SU-DHL-6 (cell line): Measurements from ENCODE around the gene MRPL38.
"Not testable (repeated sequence)": the region's sequence is repeated elsewhere in the genome, so short reads cannot be mapped to it uniquely, and the experiment has no call there.

ENCODE experiments used
- H2AFZ ChIP-seq: fragments of 200-600 bp; sonication (generic); 2 replicates; pipeline ENCODE4 v1.6.1; 2014; ENCODE audit warnings: low read depth, mild to moderate bottlenecking, moderate library complexity, mixed read lengths, antibody characterized with exemption, low read length; ENCODE audit not compliant: severe bottlenecking
- H3F3A ChIP-seq: fragments of 200-600 bp; shearing (Covaris generic); 2 replicates; pipeline ENCODE4 v1.6.0; 2016; ENCODE audit warnings: antibody characterized with exemption, mild to moderate bottlenecking; ENCODE audit not compliant: insufficient read depth
- H3K27ac ChIP-seq: fragments of 200-600 bp; sonication (generic); 2 replicates; pipeline ENCODE4 v1.5.1; 2016; ENCODE audit warnings: low read depth, mild to moderate bottlenecking, low read length, moderate library complexity, mixed read lengths
- H3K27me3 ChIP-seq: fragments of 200-600 bp; sonication (generic), shearing (Covaris generic); 2 replicates; pipeline ENCODE4 v1.6.0; 2014; ENCODE audit warnings: mild to moderate bottlenecking, low read length
- H3K36me3 ChIP-seq: fragments of 200-600 bp; sonication (generic); 2 replicates; pipeline ENCODE4 v1.6.1; 2014; ENCODE audit warnings: mild to moderate bottlenecking, low read length, mixed read lengths
- H3K4me2 ChIP-seq: fragments of 300-600, 200-600 bp; shearing (Covaris generic), sonication (generic); 2 replicates; pipeline ENCODE4 v1.6.0; 2014; ENCODE audit warnings: low read length, low read depth, mild to moderate bottlenecking; ENCODE audit not compliant: poor library complexity, severe bottlenecking
- H3K4me3 ChIP-seq: fragments of 200-600 bp; sonication (generic); 2 replicates; pipeline ENCODE4 v1.5.1; 2014; ENCODE audit warnings: antibody characterized with exemption, low read length, mild to moderate bottlenecking, mixed read lengths; ENCODE audit not compliant: insufficient read depth, poor library complexity, severe bottlenecking
- H3K79me2 ChIP-seq: fragments of 200-600 bp; sonication (generic); 2 replicates; pipeline ENCODE4 v1.6.1; 2014; ENCODE audit warnings: mild to moderate bottlenecking, low read length, moderate library complexity; ENCODE audit not compliant: insufficient read depth
- H3K9ac ChIP-seq: fragments of 200-600 bp; sonication (generic); 2 replicates; pipeline ENCODE4 v1.7.0; 2014; ENCODE audit warnings: mild to moderate bottlenecking, low read length
- H3K9me2 ChIP-seq: fragments of 200-600 bp; sonication (generic); replicated peaks from 2 replicates; pipeline ENCODE4 v1.6.1; 2014; ENCODE audit warnings: low read length; ENCODE audit not compliant: insufficient read depth
- H3K9me3 ChIP-seq: fragments of 200-600 bp; sonication (generic); 2 replicates; pipeline ENCODE4 v1.6.1; 2014; ENCODE audit warnings: low read length, mixed read lengths; ENCODE audit not compliant: insufficient read depth
- H4K20me1 ChIP-seq: fragments of 200-600 bp; sonication (generic); 2 replicates; pipeline ENCODE4 v1.6.1; 2014; ENCODE audit warnings: low read depth, mild to moderate bottlenecking, antibody characterized with exemption, low read length, moderate library complexity, mixed read lengths
- EZH2phosphoT487 ChIP-seq: fragments of 200-600 bp; sonication (generic), shearing (Covaris generic); conservative IDR thresholded peaks from 2 replicates; pipeline ENCODE4 v1.6.1; 2018; ENCODE audit warnings: mild to moderate bottlenecking, antibody characterized with exemption, low read length, moderate library complexity, mixed read lengths
- TF ChIP-seq, protein P1 (sequence below): fragments of 200-600 bp; sonication (generic); IDR thresholded peaks from one replicate; pipeline ENCODE4 v1.5.1; 2017; ENCODE audit warnings: antibody characterized with exemption, mild to moderate bottlenecking, low read length, moderate library complexity; ENCODE audit not compliant: insufficient read depth, poor library complexity, severe bottlenecking

The MRPL38 gene

DNA sequence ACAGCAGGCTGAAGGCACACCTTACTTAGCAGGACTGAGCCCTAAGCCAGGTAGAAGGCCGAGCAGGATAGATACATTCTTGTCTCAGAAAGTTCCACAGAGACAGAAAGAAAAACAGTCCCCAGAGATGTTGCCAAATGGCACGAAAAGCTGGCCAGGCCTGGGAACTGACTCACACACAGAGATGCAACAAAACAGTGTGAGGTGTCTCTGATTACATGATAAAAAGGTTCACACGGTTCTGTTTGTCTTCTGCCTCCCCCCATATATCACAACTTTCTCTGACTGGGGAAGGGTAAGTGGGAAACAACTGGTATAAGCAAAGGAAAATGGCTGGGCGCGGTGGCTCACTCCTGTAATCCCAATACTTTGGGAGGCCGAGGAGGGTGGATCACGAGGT is 51.3 kb downstream of the MRPL38 start:
- no peaks in the 10 kb centered on the region for H3K9me3 ChIP-seq
- H3K36me3 ChIP-seq = no peaks in the 10 kb centered on the region
- no peak overlapping the region for H3K27ac ChIP-seq
- TF ChIP-seq, protein P1, sequence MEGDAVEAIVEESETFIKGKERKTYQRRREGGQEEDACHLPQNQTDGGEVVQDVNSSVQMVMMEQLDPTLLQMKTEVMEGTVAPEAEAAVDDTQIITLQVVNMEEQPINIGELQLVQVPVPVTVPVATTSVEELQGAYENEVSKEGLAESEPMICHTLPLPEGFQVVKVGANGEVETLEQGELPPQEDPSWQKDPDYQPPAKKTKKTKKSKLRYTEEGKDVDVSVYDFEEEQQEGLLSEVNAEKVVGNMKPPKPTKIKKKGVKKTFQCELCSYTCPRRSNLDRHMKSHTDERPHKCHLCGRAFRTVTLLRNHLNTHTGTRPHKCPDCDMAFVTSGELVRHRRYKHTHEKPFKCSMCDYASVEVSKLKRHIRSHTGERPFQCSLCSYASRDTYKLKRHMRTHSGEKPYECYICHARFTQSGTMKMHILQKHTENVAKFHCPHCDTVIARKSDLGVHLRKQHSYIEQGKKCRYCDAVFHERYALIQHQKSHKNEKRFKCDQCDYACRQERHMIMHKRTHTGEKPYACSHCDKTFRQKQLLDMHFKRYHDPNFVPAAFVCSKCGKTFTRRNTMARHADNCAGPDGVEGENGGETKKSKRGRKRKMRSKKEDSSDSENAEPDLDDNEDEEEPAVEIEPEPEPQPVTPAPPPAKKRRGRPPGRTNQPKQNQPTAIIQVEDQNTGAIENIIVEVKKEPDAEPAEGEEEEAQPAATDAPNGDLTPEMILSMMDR = no peak
- no peak for TF ChIP-seq EZH2phosphoT487
- H3K4me2 ChIP-seq = no peak overlapping the region
- H3K9me2 ChIP-seq = no peaks in the 10 kb centered on the region
- peaks cover 8% of the 10 kb centered on the region; the same call in 1 of the 2 replicates for H3F3A ChIP-seq
- H4K20me1 ChIP-seq = no peaks in the 10 kb centered on the region
- H3K27me3 ChIP-seq = no peaks in the 10 kb centered on the region
- H3K4me3 ChIP-seq = no peak overlapping the region
- peaks cover 11% of the 10 kb centered on the region; the same call in 1 of the 2 replicates for H3K79me2 ChIP-seq
- H2AFZ ChIP-seq = no peak overlapping the region
- no peak overlapping the region for H3K9ac ChIP-seq

DNA sequence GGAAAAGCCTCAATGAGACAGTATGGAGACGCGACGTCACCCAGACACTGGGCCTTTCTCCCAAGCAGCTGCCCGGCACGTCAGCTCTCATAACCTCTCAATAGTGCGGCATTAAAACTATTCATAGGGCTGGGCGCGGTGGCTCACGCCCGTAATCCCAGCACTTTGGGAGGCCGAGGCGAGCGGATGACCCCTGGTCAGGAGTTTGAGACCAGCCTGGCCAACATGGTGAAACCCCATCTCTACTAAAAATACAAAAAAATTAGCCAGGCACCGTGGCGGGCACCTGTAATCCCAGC is 53.0 kb downstream of the MRPL38 start:
- H3F3A ChIP-seq, H3K27ac ChIP-seq, H3K4me3 ChIP-seq, H3K36me3 ChIP-seq, H3K9me2 ChIP-seq, H3K9ac ChIP-seq, H3K9me3 ChIP-seq, H4K20me1 ChIP-seq, H3K4me2 ChIP-seq, H3K27me3 ChIP-seq, H2AFZ ChIP-seq: not testable (repeated sequence)
- peaks cover 11% of the 10 kb centered on the region; the same call in 1 of the 2 replicates for H3K79me2 ChIP-seq

DNA sequence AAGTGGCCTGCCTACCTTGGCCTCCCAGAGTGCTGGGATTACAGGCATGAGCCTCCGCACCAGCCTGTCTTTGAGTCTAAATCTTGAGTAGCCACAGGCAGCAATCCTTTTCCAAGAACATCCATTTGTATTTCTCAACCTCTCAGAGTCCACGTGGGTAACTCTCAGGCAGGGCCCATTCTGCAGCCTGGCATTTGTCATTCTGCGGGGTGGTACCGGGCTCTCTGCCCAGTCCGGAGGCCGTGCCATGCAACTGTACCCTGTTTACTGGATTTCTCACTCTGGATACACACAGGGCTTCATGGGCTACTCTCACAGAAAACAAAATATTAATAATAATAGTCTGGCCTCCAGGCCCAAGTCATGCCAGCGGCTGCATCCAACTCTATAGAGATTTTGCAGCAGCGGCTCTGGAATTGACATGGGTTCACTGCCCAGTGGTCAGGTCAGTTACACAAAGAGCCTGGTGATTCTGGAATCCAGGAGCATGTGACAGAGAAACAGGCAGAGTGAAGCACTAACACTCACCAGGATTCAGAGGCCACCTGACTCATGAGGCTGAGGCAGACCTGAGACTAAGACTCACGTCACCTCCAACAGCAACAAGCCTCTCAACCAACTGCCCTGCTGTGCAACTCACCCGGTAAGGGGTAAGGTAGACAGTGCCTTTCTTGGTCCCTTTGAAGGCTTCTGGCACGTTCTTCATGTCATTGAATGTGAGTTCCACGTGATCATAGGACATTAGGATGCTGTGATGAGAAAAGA is 53.6 kb downstream of the MRPL38 start:
- Histone ChIP-seq H3K27me3 (no peaks in the 10 kb centered on the region), H3K9me3 (no peaks in the 10 kb centered on the region), H4K20me1 (no peaks in the 10 kb centered on the region), H2AFZ (no peak overlapping the region), H3K9ac (no peak overlapping the region), H3F3A (no peaks in the 10 kb centered on the region), H3K27ac (no peak overlapping the region), H3K9me2 (no peaks in the 10 kb centered on the region), H3K4me2 (no peak overlapping the region), H3K36me3 (no peaks in the 10 kb centered on the region), H3K79me2 (peaks cover 11% of the 10 kb centered on the region; the same call in 1 of the 2 replicates), H3K4me3 (no peak overlapping the region)
- TF ChIP-seq, protein P1 = no peak
- no peak for TF ChIP-seq EZH2phosphoT487

DNA sequence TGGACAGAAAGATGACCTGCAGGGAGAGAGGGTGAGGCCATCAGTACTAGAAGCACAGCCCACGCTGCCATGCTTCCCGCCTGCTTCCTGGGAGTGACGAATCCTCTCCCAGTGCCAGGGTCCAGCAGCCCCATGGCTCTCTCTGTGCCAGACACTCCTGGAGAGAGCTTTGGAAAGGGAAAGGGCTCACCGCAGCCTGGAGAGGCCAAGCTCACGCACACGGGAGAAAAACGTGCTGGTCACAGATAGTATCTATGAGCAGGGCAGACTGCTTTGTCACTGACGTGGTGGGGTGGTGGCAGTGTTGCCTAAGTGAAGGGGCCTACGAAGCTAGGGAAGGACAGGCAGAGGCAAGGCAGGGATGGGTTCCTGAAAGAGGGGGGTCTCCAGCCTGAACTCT is 55.0 kb downstream of the MRPL38 start:
- Histone ChIP-seq H3K4me2 (no peak overlapping the region), H3K27me3 (no peaks in the 10 kb centered on the region), H3K9me3 (no peaks in the 10 kb centered on the region), H3K27ac (no peak overlapping the region), H3K9ac (no peak overlapping the region), H3F3A (no peaks in the 10 kb centered on the region), H3K9me2 (no peaks in the 10 kb centered on the region), H2AFZ (no peak overlapping the region), H4K20me1 (no peaks in the 10 kb centered on the region), H3K79me2 (peaks cover 8% of the 10 kb centered on the region; the same call in 1 of the 2 replicates), H3K36me3 (no peaks in the 10 kb centered on the region), H3K4me3 (no peak overlapping the region)
- no peak for TF ChIP-seq EZH2phosphoT487
- TF ChIP-seq, protein P1 = no peak
